ENCODE results near the gene GABRB3.

- TF ChIP-seq ATOH8 (CRISPR knock-in tag; IDR thresholded peaks at IDR 0.05; ENCODE audit: low read depth) (no peak), CTCF (IDR thresholded peaks at IDR 0.05) (no peak), USF2 (IDR thresholded peaks at IDR 0.05) (no peak), JUN (IDR thresholded peaks at IDR 0.05) (no peak), MAX (IDR thresholded peaks at IDR 0.05) (no peak), HOXB13 (CRISPR knock-in tag; IDR thresholded peaks at IDR 0.05; ENCODE audit: low read depth) (no peak), BCL3 (IDR thresholded peaks at IDR 0.05) (no peak)
These were observed 70.5 kb downstream of the GABRB3 start for GRCh38 chr15:26702381-26702780.
